Panc1 (cell line): Measurements from ENCODE around the gene FSTL4. TPM values are rescaled to one million over a fixed set of nuclear protein-coding genes. Genes with fewer than 3 reads are reported as not detected.

Experiments
- ATAC-seq: fragments of 200-7000 bp; cut with Tn5 transposase; 2 replicates; pipeline ENCODE4 v1.9.1; 2020; ENCODE audit warnings: mild to moderate bottlenecking, moderate library complexity
- BruUV-seq: library from RNA; stranded (reverse); fragments of 400-500 nt; replicated peaks from 2 replicates; lab custom pipeline; 2021; lab: Mats Ljungman, UMichigan
- CTCF ChIA-PET: fragments of 300-600 bp; sonication (Branson Sonifier 250); formaldehyde crosslinking; loops from one replicate; lab custom pipeline; 2022; ENCODE audit warnings: antibody characterized with exemption; lab: Charles Lee
- POLR2A ChIA-PET: fragments of 300-600 bp; sonication (Branson Sonifier 250); formaldehyde crosslinking; loops from one replicate; lab custom pipeline; 2022; ENCODE audit warnings: antibody characterized with exemption; lab: Charles Lee
- DNase-seq: peaks from one replicate; pipeline ENCODE4 v3.0.0-alpha.2; 2010; ENCODE audit warnings: low read depth, low spot score
- H3K27ac ChIP-seq: 2 replicates; pipeline ENCODE4 v1.5.1; 2011; ENCODE audit warnings: mild to moderate bottlenecking, low read length, inconsistent platforms
- H3K27me3 ChIP-seq: fragments of 200-500 bp; sonication (Bioruptor generic); 2 replicates; pipeline ENCODE4 v1.6.0; 2014; ENCODE audit warnings: low read length, inconsistent platforms; ENCODE audit not compliant: control insufficient read depth, insufficient read depth
- H3K36me3 ChIP-seq: fragments of 200-500 bp; sonication (Bioruptor generic); 2 replicates; pipeline ENCODE4 v1.5.1; 2014; ENCODE audit warnings: inconsistent platforms, mild to moderate bottlenecking, low read length, moderate library complexity; ENCODE audit not compliant: control insufficient read depth, insufficient read depth
- H3K4me1 ChIP-seq: 2 replicates; pipeline ENCODE4 v1.5.1; 2011; ENCODE audit warnings: inconsistent platforms, mild to moderate bottlenecking, low read length, moderate library complexity; ENCODE audit not compliant: control insufficient read depth, insufficient read depth
- H3K4me3 ChIP-seq, 2 experiments: 2 replicates each; pipeline ENCODE4 v1.5.1; 2011 to 2012; ENCODE audit warnings: low read depth in 2 of 2, low read length in 2 of 2, mild to moderate bottlenecking in 2 of 2, inconsistent platforms in 1 of 2, moderate library complexity in 1 of 2
- H3K9me3 ChIP-seq: fragments of 200-500 bp; sonication (Bioruptor generic); 2 replicates; pipeline ENCODE4 v1.5.1; 2014; ENCODE audit warnings: low read depth, mild to moderate bottlenecking, inconsistent platforms, low read length, moderate library complexity; ENCODE audit not compliant: control insufficient read depth, insufficient read depth
- CTCF ChIP-seq: fragments of 450-650 bp; IDR thresholded peaks from 2 replicates; pipeline ENCODE4 v1.5.1; 2017; ENCODE audit warnings: mild to moderate bottlenecking
- POLR2AphosphoS5 ChIP-seq: IDR thresholded peaks from 2 replicates; pipeline ENCODE4 v1.6.1; 2012; ENCODE audit warnings: mild to moderate bottlenecking, low read depth, low read length, moderate library complexity
- SIN3A ChIP-seq: IDR thresholded peaks from 2 replicates; pipeline ENCODE4 v1.6.1; 2012; ENCODE audit warnings: low read depth, mild to moderate bottlenecking, low read length, moderate library complexity, borderline replicate concordance; ENCODE audit not compliant: insufficient read depth
- TCF7L2 ChIP-seq: IDR thresholded peaks from 2 replicates; pipeline ENCODE4 v1.6.1; 2011; ENCODE audit warnings: mild to moderate bottlenecking, low read depth, low read length, inconsistent platforms
- in situ Hi-C: cut with HindIII; loops from 2 replicates; pipeline ENCODE4 v1.10.0; 2016; ENCODE audit warnings: low sequenced_read_pairs, low pct_unique_long_range_greater_than_20kb
- intact Hi-C: fragments of 100-400 bp; cut with micrococcal nuclease; formaldehyde crosslinking; loops from one replicate; pipeline ENCODE4 v1.10.0; 2022; ENCODE audit not compliant: unreplicated experiment
- total RNA-seq: library from RNA; stranded (reverse); gene quantifications from one replicate; pipeline ENCODE4 v1.2.1, GENCODE V29; 2021; ENCODE audit not compliant: unreplicated experiment
- TF ChIP-seq, protein P1 (sequence below), 2 experiments: IDR thresholded peaks; 2 replicates each; pipeline ENCODE4 v1.6.1; 2011 to 2012; ENCODE audit warnings: low read depth in 2 of 2, control low read depth in 1 of 2, low read length in 1 of 2, mild to moderate bottlenecking in 1 of 2, moderate library complexity in 1 of 2; ENCODE audit not compliant: insufficient read depth in 1 of 2

FSTL4 gene
- total RNA-seq, 1 experiment from 2014 or later = 0.18 TPM

DNA sequence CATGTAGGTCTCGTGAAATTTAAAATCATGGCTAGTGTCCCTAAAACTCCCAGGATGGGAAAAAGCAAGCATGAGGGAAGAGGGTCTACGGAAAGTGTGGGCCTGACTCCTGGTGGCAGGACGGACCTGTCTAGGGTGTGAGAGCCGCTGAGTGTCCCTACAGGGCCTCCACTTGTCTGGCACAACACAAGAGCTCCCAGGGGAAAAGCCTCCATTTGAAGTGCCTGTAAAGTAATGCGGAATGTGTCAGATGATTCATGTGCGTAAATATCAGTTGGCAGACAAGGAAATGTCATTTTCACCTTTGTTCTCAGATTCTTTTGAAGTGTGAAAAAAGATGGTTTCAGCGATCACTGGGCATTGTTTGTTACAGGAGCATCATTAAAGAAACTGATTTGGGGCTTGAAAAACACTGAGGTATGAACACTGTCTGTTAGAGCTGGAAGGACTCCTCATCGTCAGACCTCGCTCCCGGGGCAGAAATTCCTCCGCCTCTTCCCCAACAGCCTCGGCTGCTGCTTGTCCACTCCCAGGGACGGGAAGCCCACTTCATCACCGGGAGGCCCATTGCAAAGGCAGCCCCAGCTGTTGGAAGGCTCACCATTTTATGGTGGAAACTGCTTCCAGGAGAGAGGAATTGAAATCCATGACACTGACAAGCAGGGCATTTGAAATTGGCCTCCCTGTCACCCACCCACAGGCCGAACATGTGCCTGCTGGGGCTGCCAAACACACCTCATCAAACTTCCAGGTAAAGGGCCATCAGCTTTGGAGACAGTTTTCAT is 240.8 kb downstream of the FSTL4 start:
- DNase-seq (no peak), ATAC-seq (no peak)
- ChIA-PET CTCF (no interaction called here), POLR2A (no interaction called here)
- H3K27ac ChIP-seq = no peak overlapping the region
- peaks cover 3% of the 10 kb centered on the region; the same call in 1 of the 2 replicates for H3K27me3 ChIP-seq
- H3K4me3 ChIP-seq = no peak overlapping the region
- in situ Hi-C loops = no loop called here
- no peaks in the 10 kb centered on the region for H3K4me1 ChIP-seq
- H3K9me3 ChIP-seq = no peaks in the 10 kb centered on the region
- no peaks in the 10 kb centered on the region for H3K36me3 ChIP-seq
- no peak for TF ChIP-seq CTCF
- TF ChIP-seq, protein P1, sequence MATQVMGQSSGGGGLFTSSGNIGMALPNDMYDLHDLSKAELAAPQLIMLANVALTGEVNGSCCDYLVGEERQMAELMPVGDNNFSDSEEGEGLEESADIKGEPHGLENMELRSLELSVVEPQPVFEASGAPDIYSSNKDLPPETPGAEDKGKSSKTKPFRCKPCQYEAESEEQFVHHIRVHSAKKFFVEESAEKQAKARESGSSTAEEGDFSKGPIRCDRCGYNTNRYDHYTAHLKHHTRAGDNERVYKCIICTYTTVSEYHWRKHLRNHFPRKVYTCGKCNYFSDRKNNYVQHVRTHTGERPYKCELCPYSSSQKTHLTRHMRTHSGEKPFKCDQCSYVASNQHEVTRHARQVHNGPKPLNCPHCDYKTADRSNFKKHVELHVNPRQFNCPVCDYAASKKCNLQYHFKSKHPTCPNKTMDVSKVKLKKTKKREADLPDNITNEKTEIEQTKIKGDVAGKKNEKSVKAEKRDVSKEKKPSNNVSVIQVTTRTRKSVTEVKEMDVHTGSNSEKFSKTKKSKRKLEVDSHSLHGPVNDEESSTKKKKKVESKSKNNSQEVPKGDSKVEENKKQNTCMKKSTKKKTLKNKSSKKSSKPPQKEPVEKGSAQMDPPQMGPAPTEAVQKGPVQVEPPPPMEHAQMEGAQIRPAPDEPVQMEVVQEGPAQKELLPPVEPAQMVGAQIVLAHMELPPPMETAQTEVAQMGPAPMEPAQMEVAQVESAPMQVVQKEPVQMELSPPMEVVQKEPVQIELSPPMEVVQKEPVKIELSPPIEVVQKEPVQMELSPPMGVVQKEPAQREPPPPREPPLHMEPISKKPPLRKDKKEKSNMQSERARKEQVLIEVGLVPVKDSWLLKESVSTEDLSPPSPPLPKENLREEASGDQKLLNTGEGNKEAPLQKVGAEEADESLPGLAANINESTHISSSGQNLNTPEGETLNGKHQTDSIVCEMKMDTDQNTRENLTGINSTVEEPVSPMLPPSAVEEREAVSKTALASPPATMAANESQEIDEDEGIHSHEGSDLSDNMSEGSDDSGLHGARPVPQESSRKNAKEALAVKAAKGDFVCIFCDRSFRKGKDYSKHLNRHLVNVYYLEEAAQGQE (IDR thresholded peaks at IDR 0.05; ENCODE audit: insufficient read depth in 1 of 2, low read depth in 2 of 2, low read length in 1 of 2) = no peak
- no peak for TF ChIP-seq SIN3A
- TF ChIP-seq POLR2AphosphoS5 = no peak
- TF ChIP-seq TCF7L2 = no peak
- BruUV-seq = no TSS peak
- intact Hi-C loops = no loop called here

GRCh38 chr5:133370904-133371303 is 241.4 kb downstream of the FSTL4 start:
- Histone ChIP-seq H3K27me3 (peaks cover 3% of the 10 kb centered on the region; the same call in 1 of the 2 replicates), H3K4me3 (no peak overlapping the region), H3K4me1 (no peaks in the 10 kb centered on the region), H3K9me3 (no peaks in the 10 kb centered on the region), H3K36me3 (no peaks in the 10 kb centered on the region), H3K27ac (no peak overlapping the region)
- ATAC-seq (no peak), DNase-seq (no peak)
- TF ChIP-seq, protein P1 (IDR thresholded peaks at IDR 0.05; ENCODE audit: insufficient read depth in 1 of 2, low read depth in 2 of 2, low read length in 1 of 2) = no peak
- TF ChIP-seq SIN3A = no peak
- TF ChIP-seq TCF7L2 = no peak
- no peak for TF ChIP-seq POLR2AphosphoS5
- no peak for TF ChIP-seq CTCF
- no TSS peak for BruUV-seq
- ChIA-PET POLR2A (no interaction called here), CTCF (no interaction called here)
- in situ Hi-C loops = no loop called here
- intact Hi-C loops = no loop called here
